HepG2 (cell line): ENCODE results near the gene LARP4. TPM values are rescaled to one million over a fixed set of nuclear protein-coding genes. Genes with fewer than 3 reads are reported as not detected.
A peak's percentile ranks its signal among the peaks of the same experiment; 100 is the strongest.

Experiments used
- BCL3 ChIP-seq: sonication (generic); formaldehyde crosslinking; IDR thresholded peaks from 2 replicates; pipeline ENCODE4 v1.5.1; 2020; ENCODE audit warnings: mild to moderate bottlenecking, missing genetic modification reagents, moderate library complexity
- BHLHE40 ChIP-seq: IDR thresholded peaks from 2 replicates; pipeline ENCODE4 v1.6.1; 2011; ENCODE audit warnings: low read length, improper control_type of control experiment
- GTF2F1 ChIP-seq: fragments of 150-350 bp; IDR thresholded peaks from 2 replicates; pipeline ENCODE4 v1.6.1; 2014; ENCODE audit warnings: low read length
- HNF1A ChIP-seq, 2 experiments: sonication (generic) in 1 of 2; formaldehyde crosslinking in 1 of 2; IDR thresholded peaks; 2 replicates each; pipeline versions ENCODE4 v1.4.0 to v1.6.1; 2016 to 2020; ENCODE audit warnings: borderline replicate concordance in 1 of 2, low read depth in 1 of 2, mild to moderate bottlenecking in 1 of 2, missing genetic modification reagents in 1 of 2
- IKZF1 ChIP-seq: fragments of 450-650 bp; IDR thresholded peaks from 2 replicates; pipeline ENCODE4 v1.7.1; 2016
- PAX8 ChIP-seq: sonication (generic); formaldehyde crosslinking; IDR thresholded peaks from 2 replicates; pipeline ENCODE4 v1.8.0; 2022; ENCODE audit warnings: mild to moderate bottlenecking, missing genetic modification reagents, borderline replicate concordance
- PRPF4 ChIP-seq: fragments of 200-400 bp; formaldehyde crosslinking; IDR thresholded peaks from 2 replicates; pipeline ENCODE4 v1.6.1; 2016; ENCODE audit warnings: low read length, low read depth; ENCODE audit not compliant: poor library complexity, severe bottlenecking
- RORA ChIP-seq: sonication (generic); formaldehyde crosslinking; IDR thresholded peaks from 2 replicates; pipeline ENCODE4 v1.5.0; 2020; ENCODE audit warnings: mild to moderate bottlenecking, missing genetic modification reagents, moderate library complexity
- SRSF4 ChIP-seq: fragments of 200-400 bp; formaldehyde crosslinking; IDR thresholded peaks from one replicate; pipeline ENCODE4 v1.6.1; 2018; ENCODE audit warnings: mild to moderate bottlenecking, low read depth, low read length, moderate library complexity; ENCODE audit not compliant: poor library complexity, severe bottlenecking
- TEAD3 ChIP-seq: optimal IDR thresholded peaks from 2 replicates; pipeline ENCODE3; 2016; ENCODE audit warnings: borderline replicate concordance
- ZBTB44 ChIP-seq: sonication (generic); formaldehyde crosslinking; IDR thresholded peaks from 2 replicates; pipeline ENCODE4 v1.4.0; 2020; ENCODE audit warnings: missing genetic modification reagents
- ZMYM2 ChIP-seq: sonication (generic); formaldehyde crosslinking; IDR thresholded peaks from 2 replicates; pipeline ENCODE4 v1.8.0; 2022; ENCODE audit warnings: mild to moderate bottlenecking, missing genetic modification reagents
- ZNF343 ChIP-seq: sonication (generic); formaldehyde crosslinking; IDR thresholded peaks from 2 replicates; pipeline ENCODE4 v1.4.0; 2020; ENCODE audit warnings: mild to moderate bottlenecking, missing genetic modification reagents
- ZNF451 ChIP-seq: sonication (generic); formaldehyde crosslinking; IDR thresholded peaks from 2 replicates; pipeline ENCODE4 v1.5.0; 2020; ENCODE audit warnings: mild to moderate bottlenecking, missing genetic modification reagents
- ZNF468 ChIP-seq: sonication (generic); formaldehyde crosslinking; IDR thresholded peaks from 2 replicates; pipeline ENCODE4 v1.8.0; 2022; ENCODE audit warnings: mild to moderate bottlenecking, moderate library complexity, missing genetic modification reagents
- ZNF501 ChIP-seq: sonication (generic); formaldehyde crosslinking; IDR thresholded peaks from 2 replicates; pipeline ENCODE4 v1.5.1; 2020; ENCODE audit warnings: mild to moderate bottlenecking, moderate library complexity, missing genetic modification reagents
- ZNF530 ChIP-seq: sonication (generic); formaldehyde crosslinking; IDR thresholded peaks from 2 replicates; pipeline ENCODE4 v1.5.0; 2020; ENCODE audit warnings: low read depth, mild to moderate bottlenecking, missing genetic modification reagents
- polyA plus RNA-seq, 8 experiments: library from polyadenylated mRNA; depleted of rRNA in 3 of 8; stranded (reverse) in 7 of 8; unstranded in 1 of 8; fragments of >200 nt; fragmentation: Illumina TruSeq in 4 of 8; extraction: Trizol in 4 of 8; gene quantifications; 2 replicates each; pipeline versions ENCODE4 v1.2.1 to v1.2.3, GENCODE V29; 2011 to 2016; ENCODE audit warnings: low read depth in 4 of 8, missing spikeins in 1 of 8, mixed read lengths in 1 of 8; ENCODE audit not compliant: insufficient read depth in 1 of 8
- total RNA-seq, 5 experiments: library from RNA; depleted of rRNA; stranded (reverse); fragments of >200 nt; fragmentation: Illumina TruSeq; extraction: Trizol; gene quantifications; 2 replicates each; pipeline ENCODE4 v1.2.3, GENCODE V29; 2016; ENCODE audit warnings: low read depth in 1 of 5
- TF ChIP-seq, protein P1 (sequence below): sonication (generic); formaldehyde crosslinking; IDR thresholded peaks from 2 replicates; pipeline ENCODE4 v1.4.0; 2020; ENCODE audit warnings: missing genetic modification reagents, borderline replicate concordance

Gene LARP4
- total and polyA plus RNA-seq, 2 of the 13 experiments (the other 11 are each of a cell fraction or from before 2014, with no cell fraction given), result 16.4 to 42.7 TPM

- no peak for TF ChIP-seq ZBTB44 (CRISPR knock-in tag)
- no peak; the same call in 1 of the 2 replicates for TF ChIP-seq ZNF343 (CRISPR knock-in tag)
- TF ChIP-seq SRSF4, result no peak
- no peak for TF ChIP-seq GTF2F1
- no peak for TF ChIP-seq IKZF1
- peak; percentile 94 for TF ChIP-seq BHLHE40
- no peak for TF ChIP-seq ZNF501 (CRISPR knock-in tag)
- no peak for TF ChIP-seq ZNF468 (CRISPR knock-in tag)
- TF ChIP-seq RORA (CRISPR knock-in tag), result no peak
- TF ChIP-seq BCL3 (CRISPR knock-in tag), result peak; percentile 56; the same call in 1 of the 2 replicates
- TF ChIP-seq PRPF4, result no peak
- TF ChIP-seq ZMYM2, result no peak
- TF ChIP-seq ZNF530 (CRISPR knock-in tag), result no peak
- no peak; the same call in 1 of the 2 replicates for TF ChIP-seq PAX8 (CRISPR knock-in tag)
- TF ChIP-seq ZNF451 (CRISPR knock-in tag), result 0 out of 2 replicates have a peak, but pooled peaks have one; percentile 39
- TF ChIP-seq, protein P1, sequence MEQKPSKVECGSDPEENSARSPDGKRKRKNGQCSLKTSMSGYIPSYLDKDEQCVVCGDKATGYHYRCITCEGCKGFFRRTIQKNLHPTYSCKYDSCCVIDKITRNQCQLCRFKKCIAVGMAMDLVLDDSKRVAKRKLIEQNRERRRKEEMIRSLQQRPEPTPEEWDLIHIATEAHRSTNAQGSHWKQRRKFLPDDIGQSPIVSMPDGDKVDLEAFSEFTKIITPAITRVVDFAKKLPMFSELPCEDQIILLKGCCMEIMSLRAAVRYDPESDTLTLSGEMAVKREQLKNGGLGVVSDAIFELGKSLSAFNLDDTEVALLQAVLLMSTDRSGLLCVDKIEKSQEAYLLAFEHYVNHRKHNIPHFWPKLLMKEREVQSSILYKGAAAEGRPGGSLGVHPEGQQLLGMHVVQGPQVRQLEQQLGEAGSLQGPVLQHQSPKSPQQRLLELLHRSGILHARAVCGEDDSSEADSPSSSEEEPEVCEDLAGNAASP (CRISPR knock-in tag), result no peak
- peak; percentile 78 for TF ChIP-seq TEAD3 (CRISPR knock-in tag)
- TF ChIP-seq HNF1A (IDR thresholded peaks at IDR 0.05; ENCODE audit: low read depth), result no peak
- no peak for TF ChIP-seq HNF1A (CRISPR knock-in tag; IDR thresholded peaks at IDR 0.05; ENCODE audit: borderline replicate concordance)
Measured at GRCh38 chr12:50504798-50505674, 104.4 kb downstream of the LARP4 start, which contains the start of gene DIP2B (continued).
